Astrocyte (in vitro differentiated cells and primary cell): Measurements from ENCODE around the gene UTP4. TPM values are rescaled to one million over a fixed set of nuclear protein-coding genes. Genes with fewer than 3 reads are reported as not detected.

Source experiments
- DNase-seq: peaks from one replicate; pipeline ENCODE4 v3.0.0-alpha.2; 2010; ENCODE audit warnings: low read depth
- FAIRE-seq: peaks from 2 replicates; lab custom pipeline; 2011; peaks lifted over from hg19 to GRCh38; lab: Jason Lieb, UNC
- H2AFZ ChIP-seq: 2 replicates; pipeline ENCODE4 v1.6.0; 2012; ENCODE audit warnings: low read depth, low read length, inconsistent platforms
- H3K27ac ChIP-seq: 2 replicates; pipeline ENCODE4 v1.5.1; 2011; ENCODE audit warnings: low read depth, low read length, inconsistent platforms
- H3K27me3 ChIP-seq: 2 replicates; pipeline ENCODE4 v1.6.0; 2011; ENCODE audit warnings: low read length, inconsistent platforms; ENCODE audit not compliant: insufficient read depth
- H3K36me3 ChIP-seq: 2 replicates; pipeline ENCODE4 v1.5.1; 2011; ENCODE audit warnings: low read length, inconsistent platforms; ENCODE audit not compliant: insufficient read depth
- H3K4me1 ChIP-seq: 2 replicates; pipeline ENCODE4 v1.5.1; 2011; ENCODE audit warnings: low read length, inconsistent platforms; ENCODE audit not compliant: insufficient read depth
- H3K4me2 ChIP-seq: 2 replicates; pipeline ENCODE4 v1.6.0; 2012; ENCODE audit warnings: low read length, inconsistent platforms
- H3K4me3 ChIP-seq: 2 replicates; pipeline ENCODE4 v1.5.1; 2011; ENCODE audit warnings: low read depth, mild to moderate bottlenecking, low read length, inconsistent platforms; ENCODE audit not compliant: insufficient read depth
- H3K79me2 ChIP-seq: 2 replicates; pipeline ENCODE4 v1.6.0; 2012; ENCODE audit warnings: mild to moderate bottlenecking, low read length, inconsistent platforms; ENCODE audit not compliant: insufficient read depth
- H3K9ac ChIP-seq: 2 replicates; pipeline ENCODE4 v1.6.0; 2012; ENCODE audit warnings: mild to moderate bottlenecking, low read length, inconsistent platforms
- H3K9me3 ChIP-seq: 2 replicates; pipeline ENCODE4 v1.5.1; 2012; ENCODE audit warnings: low read depth, mild to moderate bottlenecking, low read length, inconsistent platforms; ENCODE audit not compliant: insufficient read depth
- H4K20me1 ChIP-seq: 2 replicates; pipeline ENCODE4 v1.6.0; 2012; ENCODE audit warnings: low read length, inconsistent platforms; ENCODE audit not compliant: insufficient read depth
- H3K27ac Mint-ChIP-seq: one replicate; pipeline ENCODE4 v1.8.0; 2021; ENCODE audit warnings: mild to moderate bottlenecking, mixed read lengths; ENCODE audit not compliant: unreplicated experiment
- H3K27me3 Mint-ChIP-seq: one replicate; pipeline ENCODE4 v1.8.0; 2021; ENCODE audit warnings: low read depth, mixed read lengths; ENCODE audit not compliant: unreplicated experiment
- H3K36me3 Mint-ChIP-seq: one replicate; pipeline ENCODE4 v1.8.0; 2021; ENCODE audit warnings: low read depth, mixed read lengths; ENCODE audit not compliant: unreplicated experiment
- H3K4me1 Mint-ChIP-seq: one replicate; pipeline ENCODE4 v1.8.0; 2021; ENCODE audit warnings: low read depth, mixed read lengths; ENCODE audit not compliant: unreplicated experiment
- H3K4me3 Mint-ChIP-seq: one replicate; pipeline ENCODE4 v1.8.0; 2021; ENCODE audit warnings: mild to moderate bottlenecking, moderate library complexity, mixed read lengths; ENCODE audit not compliant: unreplicated experiment
- H3K9me3 Mint-ChIP-seq: one replicate; pipeline ENCODE4 v1.8.0; 2021; ENCODE audit warnings: mild to moderate bottlenecking, mixed read lengths; ENCODE audit not compliant: unreplicated experiment
- EZH2 ChIP-seq: IDR thresholded peaks from 2 replicates; pipeline ENCODE4 v1.6.1; 2012; ENCODE audit warnings: mild to moderate bottlenecking, low read length, inconsistent platforms; ENCODE audit not compliant: insufficient read depth
- total RNA-seq: library from RNA; stranded (reverse); gene quantifications from 2 replicates; pipeline ENCODE4 v1.2.1, GENCODE V29; 2021
- TF ChIP-seq, protein P1 (sequence below): IDR thresholded peaks from 2 replicates; pipeline ENCODE4 v1.5.1; 2011; ENCODE audit warnings: low read depth, mild to moderate bottlenecking, inconsistent platforms, low read length, moderate library complexity; ENCODE audit not compliant: insufficient read depth

The UTP4 gene
- total RNA-seq, 1 donor from 2014 or later = 69.4 TPM

DNA sequence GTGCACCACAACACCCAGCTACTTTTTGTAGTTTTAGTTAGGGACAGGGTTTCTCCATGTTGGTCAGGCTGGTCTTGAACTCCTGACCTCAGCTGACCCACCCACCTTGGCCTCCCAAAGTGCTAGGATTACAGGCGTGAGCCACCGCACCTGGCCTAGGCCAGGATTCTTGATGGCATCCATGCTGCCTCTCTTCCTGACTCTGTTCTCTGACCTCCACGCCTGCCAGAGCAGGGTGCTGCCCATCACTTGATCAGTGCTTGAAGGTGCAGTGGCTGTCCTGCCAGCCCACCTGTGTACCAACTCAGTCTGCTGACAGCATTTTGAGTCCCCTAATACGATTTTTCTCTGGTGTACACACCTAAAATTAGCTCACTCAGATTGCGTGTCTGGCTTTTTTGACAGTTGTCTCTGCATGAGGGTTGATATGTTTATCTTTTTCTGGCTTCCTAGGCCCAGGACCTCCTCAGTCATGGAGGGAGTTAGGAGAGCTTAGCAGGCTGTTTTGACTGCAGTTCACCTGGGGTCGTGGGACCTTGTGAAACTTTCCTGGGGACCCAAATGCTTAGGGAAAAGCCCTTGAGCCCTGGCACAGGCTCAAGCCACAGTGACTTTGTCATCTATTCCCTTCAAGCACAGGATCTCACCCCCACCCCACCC lies 21.1 kb upstream of the UTP4 start:
- Mint-ChIP-seq H3K27ac (no peak overlapping the region), H3K36me3 (peaks cover 28% of the 10 kb centered on the region), H3K4me3 (no peak overlapping the region), H3K9me3 (no peaks in the 10 kb centered on the region), H3K4me1 (peaks cover 5% of the 10 kb centered on the region), H3K27me3 (peaks cover 11% of the 10 kb centered on the region)
- no peak for TF ChIP-seq EZH2
- TF ChIP-seq, protein P1, sequence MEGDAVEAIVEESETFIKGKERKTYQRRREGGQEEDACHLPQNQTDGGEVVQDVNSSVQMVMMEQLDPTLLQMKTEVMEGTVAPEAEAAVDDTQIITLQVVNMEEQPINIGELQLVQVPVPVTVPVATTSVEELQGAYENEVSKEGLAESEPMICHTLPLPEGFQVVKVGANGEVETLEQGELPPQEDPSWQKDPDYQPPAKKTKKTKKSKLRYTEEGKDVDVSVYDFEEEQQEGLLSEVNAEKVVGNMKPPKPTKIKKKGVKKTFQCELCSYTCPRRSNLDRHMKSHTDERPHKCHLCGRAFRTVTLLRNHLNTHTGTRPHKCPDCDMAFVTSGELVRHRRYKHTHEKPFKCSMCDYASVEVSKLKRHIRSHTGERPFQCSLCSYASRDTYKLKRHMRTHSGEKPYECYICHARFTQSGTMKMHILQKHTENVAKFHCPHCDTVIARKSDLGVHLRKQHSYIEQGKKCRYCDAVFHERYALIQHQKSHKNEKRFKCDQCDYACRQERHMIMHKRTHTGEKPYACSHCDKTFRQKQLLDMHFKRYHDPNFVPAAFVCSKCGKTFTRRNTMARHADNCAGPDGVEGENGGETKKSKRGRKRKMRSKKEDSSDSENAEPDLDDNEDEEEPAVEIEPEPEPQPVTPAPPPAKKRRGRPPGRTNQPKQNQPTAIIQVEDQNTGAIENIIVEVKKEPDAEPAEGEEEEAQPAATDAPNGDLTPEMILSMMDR = no peak
- H3K9ac ChIP-seq = no peak overlapping the region
- peaks cover 54% of the 10 kb centered on the region for H4K20me1 ChIP-seq
- H3K9me3 ChIP-seq = no peaks in the 10 kb centered on the region
- no peak overlapping the region for H3K4me2 ChIP-seq
- H3K4me1 ChIP-seq = peaks cover 19% of the 10 kb centered on the region
- peaks cover 5% of the 10 kb centered on the region for H3K27me3 ChIP-seq
- H3K4me3 ChIP-seq = no peak overlapping the region
- DNase-seq = no peak
- no peaks in the 10 kb centered on the region for H3K36me3 ChIP-seq
- no peak overlapping the region for H3K27ac ChIP-seq
- H3K79me2 ChIP-seq = no peaks in the 10 kb centered on the region
- no peak overlapping the region for H2AFZ ChIP-seq
- FAIRE-seq = no peak

DNA sequence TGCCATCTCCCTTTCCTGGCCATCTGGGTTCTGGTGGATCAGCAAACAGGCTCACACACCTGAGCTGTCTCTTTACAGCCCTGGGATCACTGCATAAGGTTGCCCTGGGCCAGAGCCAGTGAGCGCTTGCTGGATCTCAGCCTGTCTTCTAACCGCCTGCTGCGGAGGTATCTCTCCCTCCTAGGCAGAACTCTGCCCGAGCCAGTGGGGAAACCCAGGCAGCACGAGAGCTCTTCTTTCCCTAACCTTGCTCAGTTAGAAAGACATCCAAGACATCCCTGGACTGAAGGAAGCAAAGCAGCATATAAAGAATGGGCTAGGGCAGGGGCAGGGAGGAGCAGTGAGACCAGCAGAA lies 20.6 kb upstream of the UTP4 start:
- FAIRE-seq (no peak), DNase-seq (no peak)
- Histone ChIP-seq H3K79me2 (no peaks in the 10 kb centered on the region), H3K36me3 (no peaks in the 10 kb centered on the region), H2AFZ (no peak overlapping the region), H3K9ac (no peak overlapping the region), H3K4me3 (no peak overlapping the region), H3K27me3 (peaks cover 4% of the 10 kb centered on the region), H3K4me1 (peaks cover 14% of the 10 kb centered on the region), H3K9me3 (no peaks in the 10 kb centered on the region), H3K27ac (no peak overlapping the region), H3K4me2 (no peak overlapping the region), H4K20me1 (peaks cover 60% of the 10 kb centered on the region)
- H3K27me3 Mint-ChIP-seq = peaks cover 11% of the 10 kb centered on the region
- H3K9me3 Mint-ChIP-seq = no peaks in the 10 kb centered on the region
- H3K4me1 Mint-ChIP-seq = peaks cover 5% of the 10 kb centered on the region
- TF ChIP-seq, protein P1 = no peak
- TF ChIP-seq EZH2 = no peak
- H3K36me3 Mint-ChIP-seq = peaks cover 30% of the 10 kb centered on the region
- H3K27ac Mint-ChIP-seq = no peak overlapping the region
- H3K4me3 Mint-ChIP-seq = no peak overlapping the region
